A549 (cell line): ENCODE data around the gene KLHL29.

Experiments
- BHLHE40 ChIP-seq: IDR thresholded peaks from 2 replicates; pipeline ENCODE4 v1.6.1; 2012; ENCODE audit warnings: low read depth, low read length, inconsistent platforms
- EP300 ChIP-seq, 2 experiments: fragments of >200 bp; sonication (Bioruptor Twin); formaldehyde crosslinking; IDR thresholded peaks; 2 replicates in 1 of 2; 3 replicates in 1 of 2; pipeline ENCODE4 v1.6.1; 2016 to 2017
- HDAC2 ChIP-seq: fragments of 200-600 bp; sonication (generic); IDR thresholded peaks from 2 replicates; pipeline ENCODE4 v1.6.1; 2016
- JUNB ChIP-seq: fragments of >200 bp; sonication (Bioruptor Twin); formaldehyde crosslinking; IDR thresholded peaks from 2 replicates; pipeline ENCODE4 v1.6.1; 2016
- MYC ChIP-seq: IDR thresholded peaks from 2 replicates; pipeline ENCODE4 v1.6.1; 2012; ENCODE audit warnings: mild to moderate bottlenecking, inconsistent platforms, low read length, improper control_type of control experiment, borderline replicate concordance
- POLR2A ChIP-seq: IDR thresholded peaks from 2 replicates; pipeline ENCODE4 v1.6.1; 2012; ENCODE audit warnings: mild to moderate bottlenecking, low read length
- RAD21 ChIP-seq, 2 experiments: fragments of >200 bp in 1 of 2; sonication (Bioruptor Twin) in 1 of 2; formaldehyde crosslinking in 1 of 2; IDR thresholded peaks in 1 of 2; conservative IDR thresholded peaks in 1 of 2; 2 replicates in 1 of 2; 3 replicates in 1 of 2; pipeline ENCODE4 v1.6.1; 2012 to 2018; ENCODE audit warnings: inconsistent platforms in 1 of 2
- SMC3 ChIP-seq: fragments of >200 bp; sonication (Bioruptor Twin); formaldehyde crosslinking; IDR thresholded peaks from 3 replicates; pipeline ENCODE4 v1.6.1; 2018; ENCODE audit warnings: inconsistent platforms
- TF ChIP-seq, protein P1 (sequence below): fragments of >200 bp; sonication (Bioruptor Twin); formaldehyde crosslinking; IDR thresholded peaks from 3 replicates; pipeline ENCODE4 v1.5.1; 2016
- TF ChIP-seq, protein P2 (sequence below): IDR thresholded peaks from 2 replicates; pipeline ENCODE4 v1.6.1; 2012

DNA sequence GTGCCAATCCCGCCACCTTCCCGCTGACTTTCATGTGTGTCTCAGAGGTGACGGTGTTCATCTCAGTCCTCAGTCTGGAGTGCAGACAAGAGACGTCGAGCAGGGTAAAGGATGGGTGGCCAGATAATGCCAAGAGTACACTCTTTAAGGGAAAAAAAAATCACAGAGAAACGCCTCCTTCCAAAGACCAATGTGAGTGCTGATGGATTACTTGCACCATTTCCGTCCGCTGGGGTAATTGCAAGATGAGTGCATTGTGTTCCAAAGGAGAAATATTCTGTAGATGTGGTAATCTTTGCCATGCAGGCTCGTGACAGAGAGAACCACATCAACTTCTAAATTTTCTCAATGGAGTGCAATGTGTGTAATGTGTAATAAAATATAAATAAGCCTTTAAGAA lies 81.0 kb downstream of the KLHL29 start:
- TF ChIP-seq, protein P1, sequence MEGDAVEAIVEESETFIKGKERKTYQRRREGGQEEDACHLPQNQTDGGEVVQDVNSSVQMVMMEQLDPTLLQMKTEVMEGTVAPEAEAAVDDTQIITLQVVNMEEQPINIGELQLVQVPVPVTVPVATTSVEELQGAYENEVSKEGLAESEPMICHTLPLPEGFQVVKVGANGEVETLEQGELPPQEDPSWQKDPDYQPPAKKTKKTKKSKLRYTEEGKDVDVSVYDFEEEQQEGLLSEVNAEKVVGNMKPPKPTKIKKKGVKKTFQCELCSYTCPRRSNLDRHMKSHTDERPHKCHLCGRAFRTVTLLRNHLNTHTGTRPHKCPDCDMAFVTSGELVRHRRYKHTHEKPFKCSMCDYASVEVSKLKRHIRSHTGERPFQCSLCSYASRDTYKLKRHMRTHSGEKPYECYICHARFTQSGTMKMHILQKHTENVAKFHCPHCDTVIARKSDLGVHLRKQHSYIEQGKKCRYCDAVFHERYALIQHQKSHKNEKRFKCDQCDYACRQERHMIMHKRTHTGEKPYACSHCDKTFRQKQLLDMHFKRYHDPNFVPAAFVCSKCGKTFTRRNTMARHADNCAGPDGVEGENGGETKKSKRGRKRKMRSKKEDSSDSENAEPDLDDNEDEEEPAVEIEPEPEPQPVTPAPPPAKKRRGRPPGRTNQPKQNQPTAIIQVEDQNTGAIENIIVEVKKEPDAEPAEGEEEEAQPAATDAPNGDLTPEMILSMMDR, result no peak
- no peak for TF ChIP-seq MYC
- TF ChIP-seq HDAC2, result no peak
- TF ChIP-seq SMC3, result no peak
- TF ChIP-seq RAD21 (conservative IDR thresholded peaks at IDR 0.05 in 1 of 2, IDR thresholded peaks at IDR 0.05 in 1 of 2), result no peak
- no peak for TF ChIP-seq BHLHE40
- no peak for TF ChIP-seq EP300 (IDR thresholded peaks at IDR 0.05)
- TF ChIP-seq, protein P2, sequence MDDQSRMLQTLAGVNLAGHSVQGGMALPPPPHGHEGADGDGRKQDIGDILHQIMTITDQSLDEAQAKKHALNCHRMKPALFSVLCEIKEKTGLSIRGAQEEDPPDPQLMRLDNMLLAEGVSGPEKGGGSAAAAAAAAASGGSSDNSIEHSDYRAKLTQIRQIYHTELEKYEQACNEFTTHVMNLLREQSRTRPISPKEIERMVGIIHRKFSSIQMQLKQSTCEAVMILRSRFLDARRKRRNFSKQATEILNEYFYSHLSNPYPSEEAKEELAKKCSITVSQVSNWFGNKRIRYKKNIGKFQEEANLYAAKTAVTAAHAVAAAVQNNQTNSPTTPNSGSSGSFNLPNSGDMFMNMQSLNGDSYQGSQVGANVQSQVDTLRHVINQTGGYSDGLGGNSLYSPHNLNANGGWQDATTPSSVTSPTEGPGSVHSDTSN, result no peak
- no peak for TF ChIP-seq POLR2A
- no peak for TF ChIP-seq JUNB
